ENCODE measurements around the gene VCL.

The VCL gene

DNA sequence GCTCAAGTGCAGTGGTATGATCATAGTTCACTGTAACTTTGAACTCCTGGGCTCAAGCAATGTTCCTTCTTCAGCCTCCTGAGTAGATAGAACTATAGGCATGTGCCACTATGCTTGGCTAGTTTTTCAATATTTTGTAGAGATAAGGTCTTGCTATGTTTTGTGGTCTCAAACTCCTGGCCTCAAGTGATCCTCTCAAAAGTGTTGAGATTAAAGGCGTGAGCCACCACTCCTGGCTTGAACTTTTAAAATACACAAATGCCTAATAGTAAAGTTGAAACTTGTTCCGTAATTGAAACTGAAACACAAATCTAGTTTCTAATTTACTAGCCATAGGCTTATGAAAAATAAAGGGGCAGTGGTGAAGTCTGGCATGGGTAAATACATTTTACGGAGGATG lies 87.0 kb downstream of the VCL start:
- TF ChIP-seq, protein P1, sequence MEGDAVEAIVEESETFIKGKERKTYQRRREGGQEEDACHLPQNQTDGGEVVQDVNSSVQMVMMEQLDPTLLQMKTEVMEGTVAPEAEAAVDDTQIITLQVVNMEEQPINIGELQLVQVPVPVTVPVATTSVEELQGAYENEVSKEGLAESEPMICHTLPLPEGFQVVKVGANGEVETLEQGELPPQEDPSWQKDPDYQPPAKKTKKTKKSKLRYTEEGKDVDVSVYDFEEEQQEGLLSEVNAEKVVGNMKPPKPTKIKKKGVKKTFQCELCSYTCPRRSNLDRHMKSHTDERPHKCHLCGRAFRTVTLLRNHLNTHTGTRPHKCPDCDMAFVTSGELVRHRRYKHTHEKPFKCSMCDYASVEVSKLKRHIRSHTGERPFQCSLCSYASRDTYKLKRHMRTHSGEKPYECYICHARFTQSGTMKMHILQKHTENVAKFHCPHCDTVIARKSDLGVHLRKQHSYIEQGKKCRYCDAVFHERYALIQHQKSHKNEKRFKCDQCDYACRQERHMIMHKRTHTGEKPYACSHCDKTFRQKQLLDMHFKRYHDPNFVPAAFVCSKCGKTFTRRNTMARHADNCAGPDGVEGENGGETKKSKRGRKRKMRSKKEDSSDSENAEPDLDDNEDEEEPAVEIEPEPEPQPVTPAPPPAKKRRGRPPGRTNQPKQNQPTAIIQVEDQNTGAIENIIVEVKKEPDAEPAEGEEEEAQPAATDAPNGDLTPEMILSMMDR (IDR thresholded peaks at IDR 0.05; ENCODE audit: low read depth, low read length): no peak
- DNase-seq (ENCODE audit: low read depth, low spot score): no peak
- in situ Hi-C loops (cut with HindIII; ENCODE audit: low sequenced_read_pairs): no loop called here
- H3K4me3 ChIP-seq (ENCODE audit: low read depth, low read length): no peak overlapping the region

- in situ Hi-C loops (cut with HindIII; ENCODE audit: low sequenced_read_pairs): no loop called here
- no peak overlapping the region for H3K4me3 ChIP-seq (ENCODE audit: low read depth, low read length)
- TF ChIP-seq, protein P1 (IDR thresholded peaks at IDR 0.05; ENCODE audit: low read depth, low read length): no peak
- DNase-seq (ENCODE audit: low read depth, low spot score): no peak
Observed at GRCh38 chr10:74086317-74086716, 88.4 kb downstream of the VCL start.

- TF ChIP-seq, protein P1 (IDR thresholded peaks at IDR 0.05; ENCODE audit: low read depth, low read length): no peak
- no peak overlapping the region for H3K4me3 ChIP-seq (ENCODE audit: low read depth, low read length)
- DNase-seq (ENCODE audit: low read depth, low spot score): no peak
- in situ Hi-C loops (cut with HindIII; ENCODE audit: low sequenced_read_pairs): no loop called here
Observed at GRCh38 chr10:74088722-74089121, 90.8 kb downstream of the VCL start.

DNA sequence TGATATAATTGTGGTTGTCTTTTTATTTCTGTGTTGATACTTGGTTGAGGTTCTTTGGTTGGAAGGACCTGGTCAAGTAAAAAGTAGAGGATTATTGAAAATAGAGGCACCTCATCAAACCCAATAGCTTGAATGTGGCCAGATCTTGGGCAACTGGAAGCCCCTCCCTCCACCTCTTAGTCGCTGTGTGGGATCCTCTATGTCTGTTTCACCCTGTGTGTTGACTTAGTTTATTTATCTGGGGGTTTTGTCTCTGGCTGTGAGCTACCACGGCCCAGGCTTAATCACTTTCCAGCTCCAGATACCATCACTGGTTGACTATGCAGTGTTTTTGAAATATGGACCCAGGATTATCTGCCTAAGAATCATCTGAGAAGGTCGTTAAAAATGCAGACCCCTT lies 94.5 kb downstream of the VCL start:
- TF ChIP-seq, protein P1 (IDR thresholded peaks at IDR 0.05; ENCODE audit: low read depth, low read length): no peak
- H3K4me3 ChIP-seq (ENCODE audit: low read depth, low read length): no peak overlapping the region
- in situ Hi-C loops (cut with HindIII; ENCODE audit: low sequenced_read_pairs): no loop called here
- DNase-seq (ENCODE audit: low read depth, low spot score): no peak

DNA sequence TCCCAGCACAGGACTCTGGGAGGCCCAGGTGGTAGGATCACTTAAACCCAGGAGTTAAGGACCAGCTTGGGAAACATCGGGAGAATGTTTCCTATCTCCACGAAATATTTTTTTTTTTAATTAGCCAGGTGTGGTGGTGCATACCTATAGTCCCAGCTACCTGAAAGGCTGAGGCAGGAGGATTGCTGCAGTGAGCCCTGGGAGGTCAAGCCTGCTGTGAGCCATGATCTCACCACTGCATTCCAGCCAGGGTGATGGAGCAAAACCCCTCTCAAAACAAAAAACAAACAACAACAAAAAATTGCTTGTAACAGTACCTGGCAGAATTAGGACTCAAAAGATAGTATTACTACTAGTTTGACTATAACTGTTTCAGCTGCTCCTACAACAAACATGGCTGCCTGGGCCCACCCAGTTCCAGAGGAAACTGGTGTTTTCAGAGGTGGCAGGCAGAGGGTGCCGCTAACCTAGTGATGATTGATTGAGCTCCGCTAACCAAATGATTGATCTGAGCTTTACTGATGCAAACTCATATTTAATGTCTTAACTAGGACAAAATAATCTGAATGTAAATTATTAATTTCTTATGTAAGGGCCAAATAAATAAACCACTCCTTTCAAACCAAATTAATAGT lies 95.7 kb downstream of the VCL start:
- in situ Hi-C loops (cut with HindIII; ENCODE audit: low sequenced_read_pairs): no loop called here
- DNase-seq (ENCODE audit: low read depth, low spot score): no peak
- H3K4me3 ChIP-seq (ENCODE audit: low read depth, low read length): no peak overlapping the region
- TF ChIP-seq, protein P1 (IDR thresholded peaks at IDR 0.05; ENCODE audit: low read depth, low read length): no peak

DNA sequence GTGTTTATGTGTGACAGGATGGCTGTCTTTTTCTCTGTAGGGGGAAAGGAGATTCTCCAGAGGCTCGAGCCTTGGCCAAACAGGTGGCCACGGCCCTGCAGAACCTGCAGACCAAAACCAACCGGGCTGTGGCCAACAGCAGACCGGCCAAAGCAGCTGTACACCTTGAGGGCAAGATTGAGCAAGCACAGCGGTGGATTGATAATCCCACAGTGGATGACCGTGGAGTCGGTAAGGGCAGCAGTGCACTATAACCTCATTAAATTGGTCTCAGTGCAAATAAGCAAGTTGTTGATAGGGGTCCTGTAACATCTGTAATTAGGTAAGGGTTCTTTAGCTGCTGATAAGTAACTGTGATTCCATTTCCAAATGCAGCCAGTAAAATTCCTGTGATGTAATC lies 96.3 kb downstream of the VCL start:
- DNase-seq (ENCODE audit: low read depth, low spot score): no peak
- in situ Hi-C loops (cut with HindIII; ENCODE audit: low sequenced_read_pairs): no loop called here
- no peak overlapping the region for H3K4me3 ChIP-seq (ENCODE audit: low read depth, low read length)
- TF ChIP-seq, protein P1 (IDR thresholded peaks at IDR 0.05; ENCODE audit: low read depth, low read length): no peak
